Skeletal muscle satellite cell (primary cell): Measurements from ENCODE around the gene CDHR5. TPM values are rescaled to one million over a fixed set of nuclear protein-coding genes. Genes with fewer than 3 reads are reported as not detected.
A peak's percentile ranks its signal among the peaks of the same experiment; 100 is the strongest.

Experiments used
- H3K27me3 ChIP-seq: 2 replicates; pipeline ENCODE4 v1.7.0; 2013; ENCODE audit warnings: low read length; ENCODE audit not compliant: control insufficient read depth, insufficient read depth
- H3K36me3 ChIP-seq: 2 replicates; pipeline ENCODE4 v1.7.0; 2013; ENCODE audit warnings: mild to moderate bottlenecking, control low read depth, low read length; ENCODE audit not compliant: insufficient read depth
- H3K4me1 ChIP-seq: 2 replicates; pipeline ENCODE4 v1.7.0; 2013; ENCODE audit warnings: low read length; ENCODE audit not compliant: control insufficient read depth, insufficient read depth
- H3K4me2 ChIP-seq: 2 replicates; pipeline ENCODE4 v1.7.0; 2013; ENCODE audit warnings: mild to moderate bottlenecking, low read length
- H3K4me3 ChIP-seq: 2 replicates; pipeline ENCODE4 v1.7.0; 2013; ENCODE audit warnings: low read length
- H3K9ac ChIP-seq: 2 replicates; pipeline ENCODE4 v1.7.0; 2013; ENCODE audit warnings: mild to moderate bottlenecking, low read depth, low read length, moderate library complexity
- H3K9me3 ChIP-seq: replicated peaks from 2 replicates; pipeline ENCODE4 v1.7.0; 2013; ENCODE audit warnings: mild to moderate bottlenecking, control low read depth, low read length
- total RNA-seq: library from RNA; depleted of rRNA; stranded (reverse); fragments of >200 nt; gene quantifications from 2 replicates; pipeline ENCODE4 v1.2.3, GENCODE V29; 2012; rRNA removed

The CDHR5 gene
- under 0.01 TPM in 1 of 2 replicates, not detected in the other for total RNA-seq

GRCh38 chr11:624705-625635 lies at the start of gene CDHR5:
Gene CDHR5, minus strand, starts transcription at chr11:624955. Its CDS starts 53 bp downstream, at chr11:624902.
- no peaks in the 10 kb centered on the region for H3K36me3 ChIP-seq
- H3K4me3 ChIP-seq, result no peak within 1 kb of the TSS
- no peak within 1 kb of the TSS for H3K9ac ChIP-seq
- no peaks in the 10 kb centered on the region for H3K27me3 ChIP-seq
- H3K4me2 ChIP-seq, result no peak within 1 kb of the TSS
- H3K4me1 ChIP-seq, result peaks cover 10% of the 10 kb centered on the region
- H3K9me3 ChIP-seq, result no peaks in the 10 kb centered on the region

- no peaks in the 10 kb centered on the region for H3K27me3 ChIP-seq
- no peaks in the 10 kb centered on the region for H3K9me3 ChIP-seq
- H3K4me3 ChIP-seq, result no peak overlapping the region
- no peaks in the 10 kb centered on the region for H3K4me1 ChIP-seq
- H3K9ac ChIP-seq, result no peak overlapping the region
- H3K4me2 ChIP-seq, result no peak overlapping the region
- peaks cover 29% of the 10 kb centered on the region for H3K36me3 ChIP-seq
These were observed 49.7 kb upstream of the CDHR5 start for GRCh38 chr11:674406-674805.

GRCh38 chr11:673866-674265 lies 49.1 kb upstream of the CDHR5 start:
- H3K36me3 ChIP-seq, result peaks cover 27% of the 10 kb centered on the region
- H3K4me2 ChIP-seq, result no peak overlapping the region
- no peak overlapping the region for H3K4me3 ChIP-seq
- H3K9ac ChIP-seq, result no peak overlapping the region
- H3K9me3 ChIP-seq, result no peaks in the 10 kb centered on the region
- no peaks in the 10 kb centered on the region for H3K27me3 ChIP-seq
- no peaks in the 10 kb centered on the region for H3K4me1 ChIP-seq

GRCh38 chr11:665704-666281 lies 41.0 kb upstream of the CDHR5 start:
- Histone ChIP-seq H3K9me3 (no peaks in the 10 kb centered on the region), H3K4me1 (peaks cover 18% of the 10 kb centered on the region), H3K36me3 (peaks cover 9% of the 10 kb centered on the region), H3K27me3 (no peaks in the 10 kb centered on the region), H3K9ac (peak overlapping the region; percentile 34), H3K4me2 (peak overlapping the region; percentile 70), H3K4me3 (peak overlapping the region; percentile 20)

GRCh38 chr11:665062-665703 lies 40.4 kb upstream of the CDHR5 start:
- Histone ChIP-seq H3K4me2 (peak overlapping the region; percentile 70), H3K9me3 (no peaks in the 10 kb centered on the region), H3K27me3 (no peaks in the 10 kb centered on the region), H3K4me3 (peak overlapping the region; percentile 20), H3K4me1 (peaks cover 18% of the 10 kb centered on the region), H3K9ac (peak overlapping the region; percentile 34), H3K36me3 (peaks cover 15% of the 10 kb centered on the region)

- Histone ChIP-seq H3K27me3 (no peaks in the 10 kb centered on the region), H3K9me3 (no peaks in the 10 kb centered on the region), H3K36me3 (peaks cover 27% of the 10 kb centered on the region), H3K4me3 (no peak overlapping the region), H3K4me1 (peaks cover 18% of the 10 kb centered on the region), H3K9ac (no peak overlapping the region), H3K4me2 (no peak overlapping the region)
These were observed 38.0 kb upstream of the CDHR5 start for GRCh38 chr11:662689-663274.

- Histone ChIP-seq H3K9ac (no peak overlapping the region), H3K36me3 (peaks cover 31% of the 10 kb centered on the region), H3K4me2 (no peak overlapping the region), H3K4me3 (no peak overlapping the region), H3K27me3 (no peaks in the 10 kb centered on the region), H3K9me3 (no peaks in the 10 kb centered on the region), H3K4me1 (peaks cover 11% of the 10 kb centered on the region)
These were observed 36.1 kb upstream of the CDHR5 start for GRCh38 chr11:660681-661444.

GRCh38 chr11:660281-660680 lies 35.5 kb upstream of the CDHR5 start:
- no peak overlapping the region for H3K4me2 ChIP-seq
- no peak overlapping the region for H3K4me3 ChIP-seq
- no peak overlapping the region for H3K9ac ChIP-seq
- no peaks in the 10 kb centered on the region for H3K27me3 ChIP-seq
- H3K9me3 ChIP-seq, result no peaks in the 10 kb centered on the region
- peaks cover 5% of the 10 kb centered on the region for H3K4me1 ChIP-seq
- H3K36me3 ChIP-seq, result peaks cover 31% of the 10 kb centered on the region

GRCh38 chr11:659532-660085 lies 34.9 kb upstream of the CDHR5 start:
- Histone ChIP-seq H3K4me1 (no peaks in the 10 kb centered on the region), H3K4me3 (no peak overlapping the region), H3K36me3 (peaks cover 33% of the 10 kb centered on the region), H3K9ac (no peak overlapping the region), H3K27me3 (no peaks in the 10 kb centered on the region), H3K9me3 (no peaks in the 10 kb centered on the region), H3K4me2 (no peak overlapping the region)

GRCh38 chr11:657691-658126 lies 33.0 kb upstream of the CDHR5 start:
- no peak overlapping the region for H3K9ac ChIP-seq
- no peak overlapping the region for H3K4me3 ChIP-seq
- no peaks in the 10 kb centered on the region for H3K27me3 ChIP-seq
- no peak overlapping the region for H3K4me2 ChIP-seq
- peaks cover 29% of the 10 kb centered on the region for H3K36me3 ChIP-seq
- H3K9me3 ChIP-seq, result no peaks in the 10 kb centered on the region
- no peaks in the 10 kb centered on the region for H3K4me1 ChIP-seq
